Measurements from ENCODE around the gene PEX5.

The PEX5 gene

DNA sequence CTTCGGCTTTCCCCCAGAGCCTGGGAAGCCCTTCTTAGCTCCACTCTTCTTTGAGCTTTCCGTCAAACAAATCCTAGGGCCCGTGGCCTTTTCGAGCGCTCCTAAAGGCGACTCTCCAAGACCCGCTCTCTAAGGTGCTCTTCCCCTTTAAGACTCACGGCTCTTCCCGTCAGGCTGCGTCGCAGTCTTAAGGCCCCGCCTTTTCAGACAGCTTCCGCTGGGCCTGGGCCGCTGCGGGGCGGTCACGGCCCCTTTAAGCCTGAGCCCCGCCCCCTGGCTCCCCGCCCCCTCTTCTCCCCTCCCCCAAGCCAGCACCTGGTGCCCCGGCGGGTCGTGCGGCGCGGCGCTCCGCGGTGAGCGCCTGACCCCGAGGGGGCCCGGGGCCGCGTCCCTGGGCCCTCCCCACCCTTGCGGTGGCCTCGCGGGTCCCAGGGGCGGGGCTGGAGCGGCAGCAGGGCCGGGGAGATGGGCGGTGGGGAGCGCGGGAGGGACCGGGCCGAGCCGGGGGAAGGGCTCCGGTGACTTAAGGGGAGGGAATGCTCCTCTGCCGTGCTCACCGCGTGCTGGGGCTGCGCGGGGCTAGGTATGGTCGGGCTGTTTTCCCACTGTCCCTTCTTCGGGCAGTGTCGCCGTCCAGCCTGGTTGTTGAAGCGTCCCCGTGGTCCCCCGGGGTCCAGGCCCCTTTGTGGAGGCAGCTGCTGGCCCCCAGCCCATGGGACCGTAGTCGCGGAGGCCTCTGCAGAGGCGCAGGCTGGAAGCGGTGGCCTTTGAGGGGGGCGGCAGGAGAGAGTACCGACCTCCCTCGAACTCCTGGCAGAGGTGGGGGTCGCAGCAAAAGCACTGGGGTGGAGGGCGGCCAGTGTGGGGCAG is at the start of gene PEX5:
Gene PEX5 (plus strand): TSS at position 289 of the 870 bp plus-strand sequence. CDS start 692 bp downstream, outside the sequence.
- DNase-seq (ENCODE audit: extremely low read depth in 1 of 2, low read depth in 1 of 2): peak; percentile 53 to 73

DNA sequence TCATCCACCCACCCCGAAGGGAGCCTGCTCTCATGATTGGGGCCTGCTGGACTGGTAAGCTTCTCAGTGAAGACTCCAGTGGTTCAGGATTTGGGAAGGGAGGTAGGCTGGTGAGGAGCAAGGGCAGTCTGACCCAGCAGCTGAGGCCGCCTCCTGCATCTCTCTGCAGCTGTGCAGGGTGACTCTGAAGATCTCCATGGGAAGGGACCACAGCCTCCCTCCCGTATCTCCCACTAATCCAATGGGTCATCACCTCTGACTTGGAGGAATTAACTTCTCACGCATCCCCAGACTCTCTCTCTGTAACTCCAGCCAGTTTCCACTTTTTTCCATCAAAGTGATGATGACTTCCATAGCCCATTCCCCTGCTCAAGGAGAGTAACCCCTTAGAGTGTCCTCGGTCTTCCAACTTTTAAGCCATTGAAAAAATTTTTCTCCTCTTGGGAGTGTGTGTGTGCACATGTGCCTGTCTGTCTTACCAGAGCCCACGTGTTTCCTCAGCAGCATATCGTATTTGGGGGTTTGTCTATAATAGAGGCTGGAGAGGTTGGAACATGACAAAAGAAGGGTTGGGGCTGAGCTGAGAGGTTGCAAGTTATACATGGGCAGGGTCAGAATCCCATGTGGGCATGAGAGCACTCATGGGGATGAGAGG is 48.0 kb upstream of the PEX5 start:
- no peak for DNase-seq (ENCODE audit: extremely low read depth in 1 of 2, low read depth in 1 of 2)

DNA sequence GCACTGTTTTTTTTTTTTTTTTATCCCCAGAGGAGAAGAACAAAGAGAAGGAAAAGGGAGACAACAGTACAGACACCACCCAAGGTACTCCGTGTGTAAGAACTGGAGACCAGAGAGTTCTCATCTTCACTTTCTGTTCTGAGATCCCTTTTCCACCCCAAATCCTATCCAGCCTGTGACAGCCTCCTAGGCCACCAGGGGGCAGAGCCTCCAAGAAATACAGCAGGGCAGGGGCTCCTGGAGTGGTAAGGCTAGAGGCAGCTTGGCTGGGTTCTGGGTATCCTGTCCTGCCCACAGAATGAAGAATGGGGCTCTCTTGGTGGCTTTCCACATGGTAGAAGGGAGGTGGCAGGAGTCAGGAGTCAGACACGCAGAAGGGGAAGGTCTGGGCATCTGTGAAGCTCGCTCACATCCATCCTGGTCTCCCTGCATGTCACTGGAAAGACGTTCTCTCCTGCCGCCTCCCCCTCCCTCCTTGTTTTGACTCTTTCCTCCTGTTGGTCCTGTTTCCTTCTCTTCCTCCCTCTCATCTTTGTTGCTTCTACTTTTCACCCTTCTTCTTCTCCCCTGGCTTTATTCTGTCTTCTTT is 47.3 kb upstream of the PEX5 start:
- peak in 1 of 2 donors; percentile 34 for DNase-seq (ENCODE audit: extremely low read depth in 1 of 2, low read depth in 1 of 2)

- no peak for DNase-seq (ENCODE audit: extremely low read depth in 1 of 2, low read depth in 1 of 2)
These were observed 46.5 kb upstream of the PEX5 start for GRCh38 chr12:7142809-7143465.

GRCh38 chr12:7143564-7143963 is 45.9 kb upstream of the PEX5 start:
- no peak for DNase-seq (ENCODE audit: extremely low read depth in 1 of 2, low read depth in 1 of 2)

DNA sequence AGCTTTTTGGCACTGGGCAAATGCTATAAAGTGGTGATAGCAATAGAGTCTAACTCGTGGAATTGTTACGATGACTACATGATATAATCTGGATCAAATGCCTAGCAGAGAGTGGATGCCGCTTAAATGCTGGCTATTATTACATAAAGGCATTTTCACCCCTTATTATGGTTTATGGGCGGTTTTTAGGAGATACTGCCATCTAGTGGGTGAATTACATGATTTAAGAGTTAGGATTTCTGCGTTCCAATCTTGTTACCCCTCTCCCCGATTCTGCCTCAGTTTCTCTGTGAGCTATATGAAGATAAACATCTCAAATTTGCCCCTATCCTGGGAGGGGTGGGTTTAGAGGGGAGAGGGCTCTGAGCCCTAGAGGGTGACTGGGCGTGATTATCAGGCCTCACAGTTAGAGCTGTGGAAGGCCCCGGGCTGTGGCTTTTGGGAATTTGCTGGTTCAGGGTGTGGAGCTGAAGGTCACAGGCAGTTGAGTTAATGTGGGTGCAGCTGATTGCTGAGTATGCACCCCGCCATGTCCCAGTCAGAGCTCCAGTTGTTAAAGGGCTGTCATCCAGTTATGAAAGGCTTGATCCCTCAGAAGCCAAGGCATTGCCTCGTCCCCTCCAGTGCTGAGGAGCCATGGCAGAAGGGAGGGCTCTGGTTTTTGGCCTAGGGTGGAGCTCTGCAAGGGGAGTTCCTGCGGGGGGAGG is 44.9 kb upstream of the PEX5 start:
- DNase-seq (ENCODE audit: extremely low read depth in 1 of 2, low read depth in 1 of 2): no peak

GRCh38 chr12:7145671-7146070 is 43.8 kb upstream of the PEX5 start:
- DNase-seq (ENCODE audit: extremely low read depth in 1 of 2, low read depth in 1 of 2): no peak

DNA sequence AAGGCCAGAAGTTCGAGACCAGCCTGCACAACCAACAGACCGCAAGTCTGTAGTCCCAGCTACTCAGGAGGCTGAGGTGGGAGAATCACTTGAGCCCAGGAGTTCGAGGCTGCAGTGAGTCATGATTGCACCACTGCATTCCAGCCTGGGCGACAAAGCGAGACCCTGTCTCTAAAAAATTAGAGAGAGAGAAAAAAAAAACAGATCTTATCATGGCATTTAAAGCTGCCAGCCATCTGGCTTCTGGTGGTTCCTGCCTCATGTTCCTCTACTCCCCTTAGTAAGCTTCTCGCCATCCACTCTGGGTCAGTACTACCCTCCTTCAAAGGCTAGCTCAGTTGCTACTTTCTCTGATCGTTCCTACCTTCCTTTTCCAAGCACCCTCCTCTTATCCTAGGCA is 43.3 kb upstream of the PEX5 start:
- no peak for DNase-seq (ENCODE audit: extremely low read depth in 1 of 2, low read depth in 1 of 2)

DNA sequence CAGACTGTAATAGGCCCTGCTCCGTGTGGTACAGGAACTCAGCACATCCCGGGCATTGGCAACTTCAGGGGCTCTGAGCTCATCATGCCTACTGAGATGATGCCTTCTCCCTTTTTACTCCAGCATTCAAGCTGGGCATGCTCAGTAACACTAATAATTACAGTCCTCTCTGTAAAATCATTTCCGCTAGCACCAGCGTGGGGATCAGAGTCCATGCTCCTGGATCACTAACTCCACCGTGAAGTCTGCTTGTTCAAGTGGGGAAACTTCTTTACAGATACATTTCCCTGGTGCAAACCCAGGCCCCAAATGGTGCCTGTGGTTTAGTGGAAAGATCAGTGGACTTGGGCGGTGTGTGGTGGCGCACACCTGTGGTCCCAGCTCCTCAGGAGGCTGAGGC is 42.6 kb upstream of the PEX5 start:
- no peak for DNase-seq (ENCODE audit: extremely low read depth in 1 of 2, low read depth in 1 of 2)

GRCh38 chr12:7150356-7150755 is 39.1 kb upstream of the PEX5 start:
- no peak for DNase-seq (ENCODE audit: extremely low read depth in 1 of 2, low read depth in 1 of 2)

DNA sequence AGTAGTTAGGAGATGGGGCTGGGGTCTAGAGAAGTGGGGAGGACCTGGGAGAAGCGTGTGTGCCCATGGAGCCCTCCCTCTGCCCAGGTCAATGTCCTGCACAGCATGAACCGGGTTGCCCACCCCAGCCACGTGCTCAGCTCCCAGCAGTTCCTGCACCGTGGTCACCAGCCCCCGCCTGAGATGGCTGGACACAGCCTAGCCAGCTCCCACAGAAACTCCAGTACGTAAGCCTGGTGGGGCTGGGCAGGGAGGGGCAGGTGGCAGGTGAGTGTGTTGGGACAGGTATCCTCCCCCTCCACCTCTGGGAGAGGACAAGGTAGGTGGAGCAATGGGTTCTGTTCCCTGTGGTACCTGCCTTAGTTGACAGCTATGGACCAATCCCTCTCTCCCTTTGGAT is 38.6 kb upstream of the PEX5 start:
- no peak for DNase-seq (ENCODE audit: extremely low read depth in 1 of 2, low read depth in 1 of 2)

GRCh38 chr12:7151532-7151931 is 38.0 kb upstream of the PEX5 start:
- DNase-seq (ENCODE audit: extremely low read depth in 1 of 2, low read depth in 1 of 2): no peak

- DNase-seq (ENCODE audit: extremely low read depth in 1 of 2, low read depth in 1 of 2): no peak
These were observed 36.7 kb upstream of the PEX5 start for GRCh38 chr12:7152818-7153217.

- no peak for DNase-seq (ENCODE audit: extremely low read depth in 1 of 2, low read depth in 1 of 2)
These were observed 35.4 kb upstream of the PEX5 start for GRCh38 chr12:7154042-7154441.

DNA sequence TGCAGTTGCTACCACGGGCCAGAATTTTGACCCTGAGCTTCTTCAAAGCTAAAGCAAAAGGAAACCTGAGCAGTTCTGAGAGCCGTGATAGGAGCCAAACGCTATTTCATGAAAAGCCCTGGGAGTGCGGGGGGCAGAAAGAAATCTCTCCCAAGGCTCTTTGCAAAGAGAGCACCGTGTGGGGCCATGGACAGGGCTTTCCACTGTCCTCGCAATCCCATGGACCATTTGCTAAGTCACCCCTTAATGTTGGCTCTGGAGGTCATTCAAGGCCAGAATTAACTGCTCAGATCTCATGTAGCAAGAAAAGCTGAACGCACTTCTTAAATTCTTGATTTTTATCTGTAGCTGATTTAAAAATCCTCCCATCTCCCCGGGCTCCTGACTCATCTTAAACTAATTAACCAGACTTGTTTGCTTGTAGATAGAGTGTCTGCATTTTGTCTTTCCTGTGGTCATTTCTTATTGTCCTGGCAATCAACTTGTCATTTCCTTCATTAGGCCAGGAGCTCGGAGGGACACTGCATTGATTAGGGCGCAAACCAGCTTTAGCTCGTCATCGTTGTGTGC is 34.5 kb upstream of the PEX5 start:
- no peak for DNase-seq (ENCODE audit: extremely low read depth in 1 of 2, low read depth in 1 of 2)

DNA sequence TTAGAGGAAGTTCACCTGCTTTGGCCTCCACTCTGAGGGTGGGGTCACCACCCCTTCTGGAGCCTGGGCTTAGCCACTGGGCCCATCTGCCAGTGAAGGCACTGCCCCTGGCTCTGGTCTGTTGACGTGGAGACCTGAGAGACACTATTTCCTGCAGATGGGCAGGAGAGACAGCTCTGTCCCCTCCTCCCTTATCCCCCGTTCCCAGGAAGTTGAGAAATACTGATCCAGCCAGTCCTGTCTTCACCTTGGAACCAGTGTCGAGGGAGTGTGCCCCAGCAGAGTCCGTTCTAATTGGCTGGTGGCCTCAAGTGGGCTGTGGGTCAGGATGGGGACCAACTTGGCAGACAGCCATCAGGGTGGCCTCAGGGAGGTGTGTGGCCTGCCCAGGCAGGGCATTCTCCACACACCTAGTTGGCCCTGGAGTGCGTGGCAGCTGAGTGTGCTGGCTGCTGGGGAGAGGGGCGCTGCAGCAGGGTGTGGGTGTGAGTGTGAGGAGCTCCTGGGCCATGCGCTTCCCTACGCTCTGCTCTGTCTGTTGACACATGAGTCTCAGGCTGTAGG is 33.9 kb upstream of the PEX5 start:
- DNase-seq (ENCODE audit: extremely low read depth in 1 of 2, low read depth in 1 of 2): no peak

- DNase-seq (ENCODE audit: extremely low read depth in 1 of 2, low read depth in 1 of 2): no peak
These were observed 33.0 kb upstream of the PEX5 start for GRCh38 chr12:7156259-7157197.

DNA sequence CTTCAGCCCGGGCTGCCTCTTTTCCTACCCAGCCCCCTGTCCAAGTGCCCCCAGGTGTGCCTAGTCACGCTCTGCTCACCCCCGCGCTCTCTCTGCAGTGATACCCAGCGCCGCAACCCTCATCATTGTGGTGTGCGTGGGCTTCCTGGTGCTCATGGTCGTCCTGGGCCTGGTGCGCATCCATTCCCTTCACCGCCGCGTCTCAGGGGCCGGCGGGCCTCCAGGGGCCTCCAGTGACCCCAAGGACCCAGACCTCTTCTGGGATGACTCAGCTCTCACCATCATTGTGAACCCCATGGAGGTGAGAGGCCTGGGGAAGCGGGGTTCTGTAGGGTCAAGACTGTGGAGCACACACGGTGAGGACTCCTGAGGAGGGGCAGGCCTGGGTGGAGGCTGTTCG is 32.1 kb upstream of the PEX5 start:
- DNase-seq (ENCODE audit: extremely low read depth in 1 of 2, low read depth in 1 of 2): no peak
